Body of pancreas (tissue), 4 donors: ENCODE data around the gene COL23A1.

ENCODE experiments used
- POLR2A ChIP-seq, 3 donors: fragments of 450-650 bp; IDR thresholded peaks; one replicate each; pipeline ENCODE4 v1.6.1; 2016; ENCODE audit warnings: antibody characterized with exemption in 3 of 3, mild to moderate bottlenecking in 2 of 3
- TF ChIP-seq, protein P1 (sequence below), 7 experiments: fragments of 450-650 bp in 4 of 7; fragments of 200-600 bp in 3 of 7; sonication (generic) in 3 of 7; IDR thresholded peaks; one replicate each; pipeline ENCODE4 v1.5.1; 2016 to 2019; ENCODE audit warnings: antibody characterized with exemption in 7 of 7

- TF ChIP-seq, protein P1, sequence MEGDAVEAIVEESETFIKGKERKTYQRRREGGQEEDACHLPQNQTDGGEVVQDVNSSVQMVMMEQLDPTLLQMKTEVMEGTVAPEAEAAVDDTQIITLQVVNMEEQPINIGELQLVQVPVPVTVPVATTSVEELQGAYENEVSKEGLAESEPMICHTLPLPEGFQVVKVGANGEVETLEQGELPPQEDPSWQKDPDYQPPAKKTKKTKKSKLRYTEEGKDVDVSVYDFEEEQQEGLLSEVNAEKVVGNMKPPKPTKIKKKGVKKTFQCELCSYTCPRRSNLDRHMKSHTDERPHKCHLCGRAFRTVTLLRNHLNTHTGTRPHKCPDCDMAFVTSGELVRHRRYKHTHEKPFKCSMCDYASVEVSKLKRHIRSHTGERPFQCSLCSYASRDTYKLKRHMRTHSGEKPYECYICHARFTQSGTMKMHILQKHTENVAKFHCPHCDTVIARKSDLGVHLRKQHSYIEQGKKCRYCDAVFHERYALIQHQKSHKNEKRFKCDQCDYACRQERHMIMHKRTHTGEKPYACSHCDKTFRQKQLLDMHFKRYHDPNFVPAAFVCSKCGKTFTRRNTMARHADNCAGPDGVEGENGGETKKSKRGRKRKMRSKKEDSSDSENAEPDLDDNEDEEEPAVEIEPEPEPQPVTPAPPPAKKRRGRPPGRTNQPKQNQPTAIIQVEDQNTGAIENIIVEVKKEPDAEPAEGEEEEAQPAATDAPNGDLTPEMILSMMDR (IDR thresholded peaks at IDR 0.05) = no peak
- no peak for TF ChIP-seq POLR2A (IDR thresholded peaks at IDR 0.05)
Measured at GRCh38 chr5:178582291-178582690, 7.9 kb downstream of the COL23A1 start.
